Natural killer cell treated with Interleukin-12 subunit alpha and Interleukin-12 subunit beta and Interleukin-15 and Interleukin-18, amount 100 ng/mL, for 72 hours (primary cell): ENCODE measurements around the gene KIF13A. TPM values are rescaled to one million over a fixed set of nuclear protein-coding genes. Genes with fewer than 3 reads are reported as not detected.
"Not testable (repeated sequence)": the region's sequence is repeated elsewhere in the genome, so short reads cannot be mapped to it uniquely, and the experiment has no call there.

Source experiments
- ATAC-seq, 2 donors: fragments of 150-1000 bp; cut with Tn5 transposase in 1 of 2; sonication (Bioruptor Pico), chemical (Tn5 transposase) in 1 of 2; 2 replicates each; pipeline ENCODE4 v1.10.0; 2021
- DNase-seq: peaks from one replicate; pipeline ENCODE4 v3.0.0; 2022; ENCODE audit warnings: low spot score
- H3K27ac Mint-ChIP-seq, 2 donors: 1 replicate in 1 of 2; 2 replicates in 1 of 2; pipeline ENCODE4 v1.8.0; 2022; ENCODE audit warnings: mixed read lengths in 2 of 2, mild to moderate bottlenecking in 1 of 2, moderate library complexity in 1 of 2
- H3K27me3 Mint-ChIP-seq, 2 donors: 1 replicate in 1 of 2; 2 replicates in 1 of 2; pipeline ENCODE4 v1.8.0; 2022; ENCODE audit warnings: mixed read lengths in 2 of 2
- H3K36me3 Mint-ChIP-seq: one replicate; pipeline ENCODE4 v1.8.0; 2022; ENCODE audit warnings: mixed read lengths
- H3K4me1 Mint-ChIP-seq, 2 donors: 1 replicate in 1 of 2; 2 replicates in 1 of 2; pipeline ENCODE4 v1.8.0; 2022; ENCODE audit warnings: low read depth in 2 of 2, mixed read lengths in 2 of 2, mild to moderate bottlenecking in 1 of 2
- H3K4me3 Mint-ChIP-seq: one replicate; pipeline ENCODE4 v1.8.0; 2022; ENCODE audit warnings: mixed read lengths
- H3K9me3 Mint-ChIP-seq: 2 replicates; pipeline ENCODE4 v1.8.0; 2022; ENCODE audit warnings: mixed read lengths
- total RNA-seq, 2 donors: library from RNA; stranded (reverse); gene quantifications; one replicate each; pipeline ENCODE4 v1.2.3, GENCODE V29; 2022

KIF13A gene
- total RNA-seq, 2 donors from 2014 or later: 8.2 to 33.6 TPM

DNA sequence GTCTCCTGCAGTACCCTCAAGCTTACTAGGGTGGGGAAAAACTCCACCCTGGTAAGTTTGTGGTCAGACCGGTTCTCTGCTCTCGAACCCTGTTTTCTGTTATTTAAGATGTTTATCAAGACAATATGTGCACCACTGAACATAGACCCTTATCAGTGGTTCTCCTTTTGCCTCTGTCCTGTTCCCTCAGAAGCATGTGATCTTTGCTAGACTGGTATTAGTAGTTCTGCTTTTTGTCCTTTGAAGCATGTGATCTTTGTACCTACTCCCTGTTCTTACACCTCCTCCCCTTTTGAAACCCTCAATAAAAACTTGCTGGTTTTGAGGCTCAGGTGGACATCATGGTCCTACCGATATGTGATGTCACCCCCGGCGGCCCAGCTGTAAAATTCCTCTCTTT is 180.0 kb downstream of the KIF13A start:
- H3K9me3 Mint-ChIP-seq, H3K4me3 Mint-ChIP-seq, ATAC-seq, H3K27me3 Mint-ChIP-seq, H3K4me1 Mint-ChIP-seq, H3K27ac Mint-ChIP-seq, H3K36me3 Mint-ChIP-seq, DNase-seq: not testable (repeated sequence)

DNA sequence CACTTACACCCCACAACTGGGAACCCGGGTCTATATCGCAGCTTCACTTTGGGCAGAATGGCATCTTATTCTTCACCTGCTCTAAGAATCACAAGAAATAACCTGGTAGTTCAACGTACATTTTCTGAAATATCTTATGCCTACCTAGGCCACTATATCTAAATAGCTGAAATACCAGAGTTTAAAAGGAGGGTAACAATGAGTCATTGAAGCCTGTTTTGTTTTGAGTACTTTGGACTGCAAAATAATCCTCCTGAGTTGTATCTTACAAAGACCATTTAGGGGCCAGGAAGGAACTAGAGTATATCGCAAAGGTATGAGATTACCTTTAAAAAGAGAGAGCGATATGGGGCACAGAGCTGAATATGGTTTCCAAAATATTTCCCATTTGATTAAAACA is 184.0 kb downstream of the KIF13A start:
- Mint-ChIP-seq H3K4me1 (peaks cover 0 to 3% of the 10 kb centered on the region in 2 donors), H3K27ac (no peak overlapping the region), H3K36me3 (peaks cover 6% of the 10 kb centered on the region), H3K4me3 (no peak overlapping the region), H3K9me3 (peaks cover 4% of the 10 kb centered on the region), H3K27me3 (peaks cover 0 to 4% of the 10 kb centered on the region in 2 donors)
- DNase-seq: no peak
- no peak for ATAC-seq

- Mint-ChIP-seq H3K9me3 (no peaks in the 10 kb centered on the region), H3K27me3 (peaks cover 0 to 4% of the 10 kb centered on the region in 2 donors), H3K36me3 (peaks cover 4% of the 10 kb centered on the region), H3K27ac (no peak overlapping the region), H3K4me3 (no peak overlapping the region), H3K4me1 (no peaks in the 10 kb centered on the region)
- no peak for DNase-seq
- no peak for ATAC-seq
These were observed 188.8 kb downstream of the KIF13A start for GRCh38 chr6:17798477-17799154.

GRCh38 chr6:17790489-17790888 is 196.9 kb downstream of the KIF13A start:
- no peaks in the 10 kb centered on the region for H3K4me1 Mint-ChIP-seq
- no peaks in the 10 kb centered on the region for H3K27me3 Mint-ChIP-seq
- H3K9me3 Mint-ChIP-seq: no peaks in the 10 kb centered on the region
- H3K27ac Mint-ChIP-seq: no peak overlapping the region
- ATAC-seq: no peak
- DNase-seq: no peak
- H3K36me3 Mint-ChIP-seq: no peaks in the 10 kb centered on the region
- no peak overlapping the region for H3K4me3 Mint-ChIP-seq

DNA sequence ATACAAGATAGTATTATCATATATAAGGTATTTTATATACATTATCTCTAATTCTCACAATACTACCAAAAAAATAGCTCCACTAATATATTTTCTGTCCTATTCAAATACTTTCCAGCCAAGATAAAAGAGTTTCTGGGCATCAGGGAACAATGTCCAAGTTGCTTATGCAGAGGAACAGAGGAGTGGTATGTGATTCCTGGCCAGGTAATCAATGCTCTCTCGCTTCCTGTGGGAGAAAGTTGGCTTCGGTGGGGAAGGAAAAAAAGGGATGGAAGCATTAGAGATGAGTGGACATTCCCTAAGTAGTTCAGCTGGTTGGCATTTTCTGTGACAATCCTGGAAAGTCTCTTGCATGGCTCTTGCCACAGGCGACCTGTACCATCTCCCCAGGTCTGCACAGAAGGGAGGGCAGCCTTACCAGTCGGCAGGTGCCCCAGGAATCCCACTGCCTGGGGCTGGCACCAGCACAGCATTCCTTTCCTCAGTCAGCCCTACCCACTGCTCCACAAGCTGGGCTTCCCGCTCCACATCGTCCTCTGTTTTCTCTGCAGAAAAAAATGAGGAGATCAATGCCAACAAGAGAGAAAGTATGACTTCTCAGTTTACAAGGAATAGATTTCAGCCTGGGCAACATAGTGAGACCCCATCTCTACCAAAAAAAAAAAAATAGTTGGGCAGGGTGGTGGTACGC is 202.2 kb downstream of the KIF13A start:
- H3K4me1 Mint-ChIP-seq: no peaks in the 10 kb centered on the region
- H3K4me3 Mint-ChIP-seq: no peak overlapping the region
- DNase-seq (no peak), ATAC-seq (no peak)
- no peak overlapping the region for H3K27ac Mint-ChIP-seq
- H3K9me3 Mint-ChIP-seq: no peaks in the 10 kb centered on the region
- H3K36me3 Mint-ChIP-seq: no peaks in the 10 kb centered on the region
- no peaks in the 10 kb centered on the region for H3K27me3 Mint-ChIP-seq

DNA sequence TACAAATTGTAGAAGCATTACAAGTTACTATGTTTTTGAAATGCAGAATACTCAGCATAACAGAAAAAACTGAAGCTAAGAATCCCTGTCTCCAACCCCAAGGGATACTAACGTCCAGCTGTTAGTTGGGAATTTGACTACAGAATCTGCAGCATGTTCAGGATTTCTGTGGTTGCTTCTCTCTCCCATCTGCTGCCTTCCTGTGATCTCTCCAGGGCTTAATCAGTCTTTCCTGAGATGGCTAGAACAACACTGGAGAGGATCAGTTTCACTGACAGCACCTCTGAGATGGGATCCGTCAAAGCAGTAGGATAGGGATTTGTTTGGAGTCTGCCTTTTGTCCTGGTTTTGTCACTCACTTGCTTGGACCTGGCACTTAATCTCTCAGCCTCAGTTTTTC is 207.4 kb downstream of the KIF13A start:
- H3K4me1 Mint-ChIP-seq: no peaks in the 10 kb centered on the region
- H3K9me3 Mint-ChIP-seq: no peaks in the 10 kb centered on the region
- no peaks in the 10 kb centered on the region for H3K27me3 Mint-ChIP-seq
- no peak overlapping the region for H3K4me3 Mint-ChIP-seq
- no peaks in the 10 kb centered on the region for H3K36me3 Mint-ChIP-seq
- no peak overlapping the region for H3K27ac Mint-ChIP-seq
- DNase-seq (no peak), ATAC-seq (no peak)

DNA sequence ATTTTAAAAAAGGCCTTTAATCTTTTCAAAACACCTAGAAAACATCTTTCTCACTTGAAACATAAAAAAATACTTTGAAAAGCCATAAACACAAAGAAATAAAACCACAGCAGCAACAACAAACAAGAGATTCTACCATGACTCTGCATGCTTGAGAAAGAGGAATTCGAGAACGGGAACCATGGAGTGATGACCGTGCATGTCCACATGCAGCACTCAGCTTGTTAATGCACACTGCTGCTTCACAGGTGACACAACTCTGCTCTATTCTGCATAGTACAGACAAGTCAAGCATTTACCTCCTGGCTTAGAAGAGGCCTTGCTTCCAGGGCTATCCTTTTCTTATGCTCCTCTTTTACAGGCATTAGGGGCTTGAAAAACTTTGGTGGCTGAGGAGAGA is 215.8 kb downstream of the KIF13A start:
- Mint-ChIP-seq H3K9me3 (no peaks in the 10 kb centered on the region), H3K36me3 (no peaks in the 10 kb centered on the region), H3K4me3 (no peak overlapping the region), H3K4me1 (no peaks in the 10 kb centered on the region), H3K27me3 (no peaks in the 10 kb centered on the region), H3K27ac (no peak overlapping the region)
- ATAC-seq: no peak
- DNase-seq: no peak

- Mint-ChIP-seq H3K4me3 (no peak overlapping the region), H3K36me3 (no peaks in the 10 kb centered on the region), H3K4me1 (no peaks in the 10 kb centered on the region), H3K9me3 (no peaks in the 10 kb centered on the region), H3K27me3 (no peaks in the 10 kb centered on the region), H3K27ac (no peak overlapping the region)
- ATAC-seq (no peak), DNase-seq (no peak)
These were observed 218.6 kb downstream of the KIF13A start for GRCh38 chr6:17768881-17769280.

- Mint-ChIP-seq H3K27ac (no peak overlapping the region), H3K4me1 (no peaks in the 10 kb centered on the region), H3K4me3 (no peak overlapping the region), H3K36me3 (no peaks in the 10 kb centered on the region), H3K9me3 (no peaks in the 10 kb centered on the region), H3K27me3 (no peaks in the 10 kb centered on the region)
- DNase-seq: no peak
- ATAC-seq: no peak
These were observed 219.0 kb downstream of the KIF13A start for GRCh38 chr6:17768388-17768787.

- H3K36me3 Mint-ChIP-seq: no peaks in the 10 kb centered on the region
- no peak for DNase-seq
- no peaks in the 10 kb centered on the region for H3K9me3 Mint-ChIP-seq
- no peaks in the 10 kb centered on the region for H3K27me3 Mint-ChIP-seq
- peak in 1 of 2 donors; percentile 69 for ATAC-seq
- H3K4me1 Mint-ChIP-seq: peaks cover 0 to 3% of the 10 kb centered on the region in 2 donors
- H3K4me3 Mint-ChIP-seq: no peak overlapping the region
- no peak overlapping the region for H3K27ac Mint-ChIP-seq
These were observed 224.8 kb downstream of the KIF13A start for GRCh38 chr6:17762651-17763050.

DNA sequence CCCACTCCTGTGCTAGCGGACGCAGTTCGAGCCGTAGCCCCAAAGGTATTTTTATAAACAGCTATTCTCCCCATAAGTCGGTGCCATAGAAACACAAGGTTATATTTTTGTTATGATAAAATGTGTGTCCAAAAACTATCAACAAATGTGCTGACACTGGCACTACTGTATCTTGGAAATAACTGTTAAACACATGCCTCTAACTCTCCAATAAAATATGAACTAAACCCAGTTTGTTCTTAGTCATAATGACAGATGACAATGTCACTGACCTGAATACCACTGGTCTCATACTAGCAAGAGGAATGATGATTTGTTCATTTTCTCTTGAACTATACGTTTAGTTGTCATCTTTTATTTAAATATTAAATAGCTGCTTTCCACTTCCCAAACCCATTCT is 229.3 kb downstream of the KIF13A start:
- no peak overlapping the region for H3K4me3 Mint-ChIP-seq
- DNase-seq (no peak), ATAC-seq (no peak)
- no peak overlapping the region for H3K27ac Mint-ChIP-seq
- H3K36me3 Mint-ChIP-seq: no peaks in the 10 kb centered on the region
- peaks cover 0 to 3% of the 10 kb centered on the region in 2 donors for H3K4me1 Mint-ChIP-seq
- H3K9me3 Mint-ChIP-seq: no peaks in the 10 kb centered on the region
- peaks cover 3 to 7% of the 10 kb centered on the region in 2 donors for H3K27me3 Mint-ChIP-seq

GRCh38 chr6:17754254-17754653 is 233.2 kb downstream of the KIF13A start:
- ATAC-seq (no peak), DNase-seq (no peak)
- no peaks in the 10 kb centered on the region for H3K4me1 Mint-ChIP-seq
- no peaks in the 10 kb centered on the region for H3K36me3 Mint-ChIP-seq
- no peak overlapping the region for H3K27ac Mint-ChIP-seq
- H3K27me3 Mint-ChIP-seq: peaks cover 3 to 7% of the 10 kb centered on the region in 2 donors
- no peak overlapping the region for H3K4me3 Mint-ChIP-seq
- no peaks in the 10 kb centered on the region for H3K9me3 Mint-ChIP-seq

DNA sequence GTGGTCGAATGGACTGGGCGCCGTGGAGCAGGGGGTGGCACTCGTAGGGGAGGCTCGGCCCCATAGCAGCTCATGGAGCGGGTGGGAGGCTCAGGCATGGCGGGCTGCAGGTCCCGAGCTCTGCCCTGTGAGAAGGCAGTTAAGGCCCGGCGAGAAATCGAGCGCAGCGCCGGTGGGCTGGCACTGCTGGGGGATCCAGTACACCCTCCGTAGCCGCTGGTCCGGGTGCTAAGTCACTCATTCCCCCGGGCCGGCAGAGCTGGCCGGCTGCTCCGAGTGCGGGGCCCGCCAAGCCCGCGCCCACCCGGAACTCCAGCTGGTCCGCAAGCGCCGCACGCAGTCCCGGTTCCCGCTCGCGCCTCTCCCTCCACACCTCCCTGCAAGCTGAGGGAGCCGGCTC is 242.1 kb downstream of the KIF13A start:
- not testable (repeated sequence) for H3K27me3 Mint-ChIP-seq, H3K36me3 Mint-ChIP-seq, H3K4me1 Mint-ChIP-seq, H3K4me3 Mint-ChIP-seq, DNase-seq, H3K27ac Mint-ChIP-seq, H3K9me3 Mint-ChIP-seq, ATAC-seq

DNA sequence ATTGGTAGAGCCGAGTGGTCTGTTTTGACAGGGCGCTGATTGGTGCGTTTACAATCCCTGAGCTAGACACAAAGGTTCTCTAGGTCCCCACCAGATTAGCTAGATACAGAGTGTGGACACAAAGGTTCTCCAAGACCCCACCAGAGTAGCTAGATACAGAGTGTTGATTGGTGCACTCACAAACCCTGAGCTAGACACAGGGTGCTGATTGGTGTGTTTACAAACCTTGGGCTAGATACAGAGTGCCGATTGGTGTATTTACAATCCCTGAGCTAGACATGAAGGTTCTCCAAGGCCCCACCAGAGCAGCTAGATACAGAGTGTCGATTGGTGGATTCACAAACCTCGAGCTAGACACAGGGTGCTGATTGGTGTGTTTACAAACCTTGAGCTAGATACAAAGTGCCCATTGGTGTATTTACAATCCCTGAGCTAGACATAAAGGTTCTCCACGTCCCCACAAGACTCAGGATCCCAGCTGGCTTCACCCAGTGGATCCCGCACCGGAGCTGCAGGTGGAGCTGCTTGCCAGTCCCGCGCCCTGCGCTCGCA is 242.6 kb downstream of the KIF13A start:
- not testable (repeated sequence) for H3K9me3 Mint-ChIP-seq, ATAC-seq, DNase-seq, H3K27ac Mint-ChIP-seq, H3K36me3 Mint-ChIP-seq, H3K27me3 Mint-ChIP-seq, H3K4me3 Mint-ChIP-seq, H3K4me1 Mint-ChIP-seq
